GM12878 (cell line): ENCODE results near the gene ADAMTS17. TPM values are rescaled to one million over a fixed set of nuclear protein-coding genes. Genes with fewer than 3 reads are reported as not detected.

Experiments used
- ATAC-seq: fragments of 200-7000 bp; cut with Tn5 transposase; 3 replicates; pipeline ENCODE4 v1.9.1; 2020; ENCODE audit warnings: mild to moderate bottlenecking, moderate library complexity
- BruUV-seq: library from RNA; stranded (reverse); fragments of 400-500 nt; replicated peaks from 2 replicates; lab custom pipeline; 2021; lab: Mats Ljungman, UMichigan
- CTCF ChIA-PET: fragments of 300-600 bp; sonication (Branson Sonifier 250); formaldehyde crosslinking; extraction: SDS; loops from one replicate; lab custom pipeline; 2021; ENCODE audit warnings: inconsistent platforms; lab: Yijun Ruan, JAX
- POLR2A ChIA-PET: fragments of 350-600 bp; formaldehyde crosslinking; extraction: SDS; loops from one replicate; lab custom pipeline; 2021; ENCODE audit warnings: inconsistent platforms; lab: Charles Lee
- RAD21 ChIA-PET: fragments of 300-600 bp; sonication (Branson Sonifier 250); formaldehyde crosslinking; loops from one replicate; lab custom pipeline; 2023; ENCODE audit warnings: antibody characterized with exemption; ENCODE audit not compliant: unreplicated experiment; lab: Charles Lee
- SMC1A ChIA-PET: fragments of 300-600 bp; sonication (Branson Sonifier 250); formaldehyde crosslinking; loops from one replicate; lab custom pipeline; 2023; ENCODE audit not compliant: unreplicated experiment, uncharacterized antibody; lab: Charles Lee
- DNase-seq: peaks from one replicate; pipeline ENCODE4 v3.0.0-alpha.2; 2011; ENCODE audit warnings: low read depth, low spot score
- FAIRE-seq: peaks from 3 replicates; lab custom pipeline; 2011; peaks lifted over from hg19 to GRCh38; lab: Jason Lieb, UNC
- H2AFZ ChIP-seq: 2 replicates; pipeline ENCODE4 v1.6.0; 2011; ENCODE audit warnings: low read depth, low read length, control low read depth; ENCODE audit not compliant: control insufficient read depth
- H3K27ac ChIP-seq: 2 replicates; pipeline ENCODE4 v1.5.1; 2011; ENCODE audit warnings: control low read depth; ENCODE audit not compliant: control insufficient read depth, insufficient read depth
- H3K27me3 ChIP-seq, 2 experiments: replicated peaks in 1 of 2; 2 replicates each; pipeline versions ENCODE4 v1.6.0 to v1.6.1; 2011; ENCODE audit warnings: low read length in 1 of 2; ENCODE audit not compliant: control insufficient read depth in 2 of 2, insufficient read depth in 2 of 2
- H3K36me3 ChIP-seq, 2 experiments: 2 replicates each; pipeline ENCODE4 v1.5.1; 2011; ENCODE audit warnings: low read length in 1 of 2; ENCODE audit not compliant: control insufficient read depth in 2 of 2, insufficient read depth in 2 of 2
- H3K4me1 ChIP-seq: 2 replicates; pipeline ENCODE4 v1.6.1; 2011; ENCODE audit warnings: mild to moderate bottlenecking, low read length, moderate library complexity, mixed read lengths; ENCODE audit not compliant: control insufficient read depth, insufficient read depth
- H3K4me2 ChIP-seq: 2 replicates; pipeline ENCODE4 v1.6.0; 2011; ENCODE audit warnings: control low read depth; ENCODE audit not compliant: control insufficient read depth, insufficient read depth
- H3K4me3 ChIP-seq: fragments of 200-600 bp; sonication (generic); 2 replicates; pipeline ENCODE4 v1.5.1; 2016
- H3K79me2 ChIP-seq: 2 replicates; pipeline ENCODE4 v1.6.0; 2011; ENCODE audit warnings: low read length; ENCODE audit not compliant: control insufficient read depth, insufficient read depth
- H3K9ac ChIP-seq: 2 replicates; pipeline ENCODE4 v1.8.0; 2011; ENCODE audit warnings: low read length, control low read depth, mixed read lengths; ENCODE audit not compliant: control insufficient read depth, insufficient read depth
- H3K9me3 ChIP-seq: replicated peaks from 3 replicates; pipeline ENCODE4 v1.5.1; 2011; ENCODE audit warnings: mild to moderate bottlenecking, low read length; ENCODE audit not compliant: control insufficient read depth, insufficient read depth
- H4K20me1 ChIP-seq: 2 replicates; pipeline ENCODE4 v1.6.0; 2011; ENCODE audit not compliant: control insufficient read depth, insufficient read depth
- BCL11A ChIP-seq: IDR thresholded peaks from 2 replicates; pipeline ENCODE4 v1.6.1; 2011; ENCODE audit warnings: low read depth, low read length
- BCLAF1 ChIP-seq: fragments of 450-650 bp; IDR thresholded peaks from 2 replicates; pipeline ENCODE4 v1.6.1; 2017; ENCODE audit warnings: antibody characterized with exemption, mild to moderate bottlenecking, moderate library complexity
- CBX5 ChIP-seq: sonication (generic); IDR thresholded peaks from 2 replicates; pipeline ENCODE4 v1.6.1; 2016; ENCODE audit warnings: low read depth, moderate library complexity, mild to moderate bottlenecking, inconsistent platforms
- IKZF2 ChIP-seq, 2 experiments: fragments of 450-650 bp; IDR thresholded peaks; 2 replicates each; pipeline ENCODE4 v1.6.1; 2017; ENCODE audit warnings: mild to moderate bottlenecking in 2 of 2, moderate library complexity in 2 of 2
- MLLT1 ChIP-seq: fragments of 450-650 bp; IDR thresholded peaks from 2 replicates; pipeline ENCODE4 v1.6.1; 2016; ENCODE audit warnings: mild to moderate bottlenecking
- MYB ChIP-seq: fragments of 150-350 bp; IDR thresholded peaks from 2 replicates; pipeline ENCODE4 v1.6.1; 2014; ENCODE audit warnings: mild to moderate bottlenecking, low read depth, low read length, borderline replicate concordance
- NFYB ChIP-seq: IDR thresholded peaks from 2 replicates; pipeline ENCODE4 v1.6.1; 2011; ENCODE audit warnings: low read depth, mild to moderate bottlenecking, low read length, improper control_type of control experiment, moderate library complexity; ENCODE audit not compliant: insufficient read depth
- NR2F1 ChIP-seq: fragments of 450-650 bp; conservative IDR thresholded peaks from 2 replicates; pipeline ENCODE4 v1.6.1; 2017; ENCODE audit warnings: mild to moderate bottlenecking
- STAT3 ChIP-seq: IDR thresholded peaks from 2 replicates; pipeline ENCODE4 v1.6.1; 2011; ENCODE audit warnings: low read depth, low read length, improper control_type of control experiment
- TAF1 ChIP-seq: IDR thresholded peaks from 2 replicates; pipeline ENCODE4 v1.6.1; 2011; ENCODE audit warnings: mild to moderate bottlenecking, low read depth, low read length, borderline replicate concordance
- TCF7 ChIP-seq: IDR thresholded peaks from 2 replicates; pipeline ENCODE4 v1.6.1; 2014; ENCODE audit warnings: antibody characterized with exemption, borderline replicate concordance
- WGBS: methylation state at CpG from one replicate; pipeline ENCODE4 v1.1.6; 2016; ENCODE audit warnings: low lambda C conversion rate; ENCODE audit not compliant: insufficient replicate concordance, insufficient coverage; ENCODE audit errors: missing lambda C conversion rate; 5-methylcytosine and 5-hydroxymethylcytosine counted together
- in situ Hi-C: fragments of 300-500 bp; cut with MboI; formaldehyde crosslinking; loops from 9 replicates; pipeline ENCODE4 v1.14.3; 2018; ENCODE audit warnings: mixed read lengths
- intact Hi-C: fragments of 100-400 bp; cut with micrococcal nuclease; formaldehyde crosslinking; loops from one replicate; pipeline ENCODE4 v1.14.2; 2022; ENCODE audit not compliant: unreplicated experiment
- polyA plus RNA-seq, 11 experiments: library from polyadenylated mRNA; depleted of rRNA in 4 of 11; unstranded in 6 of 11; stranded (reverse) in 5 of 11; fragments of >200 nt; fragmentation: Nextera tagmentation in 4 of 11; fragmentation: Illumina TruSeq in 1 of 11; extraction: Ambion mirVana in 4 of 11; extraction: Trizol in 1 of 11; gene quantifications; 1 replicate in 1 of 11; 2 replicates in 10 of 11; pipeline versions ENCODE4 v1.2.1 to v1.2.3, GENCODE V29; 2011 to 2016; ENCODE audit warnings: inconsistent platforms in 2 of 11, missing spikeins in 2 of 11, low read depth in 1 of 11
- total RNA-seq, 4 experiments: library from RNA; depleted of rRNA in 3 of 4; stranded (reverse); fragments of >200 nt in 3 of 4; fragmentation: Illumina TruSeq in 1 of 4; extraction: Trizol in 1 of 4; gene quantifications; 2 replicates each; pipeline versions ENCODE4 v1.2.1 to v1.2.3, GENCODE V29; 2013 to 2021
- TF ChIP-seq, protein P1 (sequence below): fragments of 450-650 bp; IDR thresholded peaks from 2 replicates; pipeline ENCODE4 v1.6.1; 2017; ENCODE audit warnings: borderline replicate concordance

Gene ADAMTS17
- total and polyA plus RNA-seq, 10 of the 15 experiments (the other 5 are each of a cell fraction or from before 2014, with no cell fraction given): 0.04 to 0.50 (median 0.10) TPM; not detected in 4

- TF ChIP-seq MLLT1 (no peak), STAT3 (no peak), BCLAF1 (no peak), BCL11A (no peak)
These were observed 225.2 kb downstream of the ADAMTS17 start (continued) for GRCh38 chr15:100116416-100117190.

- no peak for DNase-seq
These were observed 226.1 kb downstream of the ADAMTS17 start for GRCh38 chr15:100115711-100116090.

More at GRCh38 chr15:100115711-100116090, 226.1 kb downstream of the ADAMTS17 start:
- no TSS peak for BruUV-seq
- TF ChIP-seq NR2F1 (no peak), NFYB (no peak), TCF7 (no peak), MYB (no peak), IKZF2 (IDR thresholded peaks at IDR 0.05) (no peak), CBX5 (no peak), TAF1 (no peak)
- TF ChIP-seq, protein P1, sequence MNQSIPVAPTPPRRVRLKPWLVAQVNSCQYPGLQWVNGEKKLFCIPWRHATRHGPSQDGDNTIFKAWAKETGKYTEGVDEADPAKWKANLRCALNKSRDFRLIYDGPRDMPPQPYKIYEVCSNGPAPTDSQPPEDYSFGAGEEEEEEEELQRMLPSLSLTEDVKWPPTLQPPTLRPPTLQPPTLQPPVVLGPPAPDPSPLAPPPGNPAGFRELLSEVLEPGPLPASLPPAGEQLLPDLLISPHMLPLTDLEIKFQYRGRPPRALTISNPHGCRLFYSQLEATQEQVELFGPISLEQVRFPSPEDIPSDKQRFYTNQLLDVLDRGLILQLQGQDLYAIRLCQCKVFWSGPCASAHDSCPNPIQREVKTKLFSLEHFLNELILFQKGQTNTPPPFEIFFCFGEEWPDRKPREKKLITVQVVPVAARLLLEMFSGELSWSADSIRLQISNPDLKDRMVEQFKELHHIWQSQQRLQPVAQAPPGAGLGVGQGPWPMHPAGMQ: no peak
- TF ChIP-seq, all 136 proteins: peak for 0
- H3K4me3 ChIP-seq: no peak overlapping the region
- ChIA-PET CTCF (no interaction called here), SMC1A (interaction anchor here (1.5 kb wide), 1 partner anchor 9 kb away, joined by 3 read pairs; no protein-coding TSS in a partner anchor), RAD21 (no interaction called here), POLR2A (no interaction called here)
- WGBS: 64% methylated on average over 6 of the region's 6 CpGs
- no peaks in the 10 kb centered on the region for H4K20me1 ChIP-seq
- no peaks in the 10 kb centered on the region for H3K36me3 ChIP-seq
- H3K4me1 ChIP-seq: no peaks in the 10 kb centered on the region; the same call in 1 of the 2 replicates
- in situ Hi-C loops (no loop called here), intact Hi-C loops (no loop called here)
- ATAC-seq (no peak), FAIRE-seq (no peak)
- no peaks in the 10 kb centered on the region; a peak in 1 of 4 replicates for H3K27me3 ChIP-seq
- H3K9ac ChIP-seq: no peak overlapping the region
- H3K4me2 ChIP-seq: no peak overlapping the region
- no peak overlapping the region for H3K27ac ChIP-seq
- H3K79me2 ChIP-seq: no peaks in the 10 kb centered on the region
- no peaks in the 10 kb centered on the region; the same call in 2 of the 3 replicates for H3K9me3 ChIP-seq
- H2AFZ ChIP-seq: no peak overlapping the region
